HG03558 (cell line): ENCODE data around the gene BCKDK.

ENCODE experiments used
- ATAC-seq: cut with Tn5 transposase; IDR thresholded peaks from one replicate; pipeline ENCODE4 v1.9.1; 2021; ENCODE audit warnings: moderate number of reproducible peaks; ENCODE audit not compliant: unreplicated experiment; ENCODE audit errors: extremely low read depth

BCKDK gene

DNA sequence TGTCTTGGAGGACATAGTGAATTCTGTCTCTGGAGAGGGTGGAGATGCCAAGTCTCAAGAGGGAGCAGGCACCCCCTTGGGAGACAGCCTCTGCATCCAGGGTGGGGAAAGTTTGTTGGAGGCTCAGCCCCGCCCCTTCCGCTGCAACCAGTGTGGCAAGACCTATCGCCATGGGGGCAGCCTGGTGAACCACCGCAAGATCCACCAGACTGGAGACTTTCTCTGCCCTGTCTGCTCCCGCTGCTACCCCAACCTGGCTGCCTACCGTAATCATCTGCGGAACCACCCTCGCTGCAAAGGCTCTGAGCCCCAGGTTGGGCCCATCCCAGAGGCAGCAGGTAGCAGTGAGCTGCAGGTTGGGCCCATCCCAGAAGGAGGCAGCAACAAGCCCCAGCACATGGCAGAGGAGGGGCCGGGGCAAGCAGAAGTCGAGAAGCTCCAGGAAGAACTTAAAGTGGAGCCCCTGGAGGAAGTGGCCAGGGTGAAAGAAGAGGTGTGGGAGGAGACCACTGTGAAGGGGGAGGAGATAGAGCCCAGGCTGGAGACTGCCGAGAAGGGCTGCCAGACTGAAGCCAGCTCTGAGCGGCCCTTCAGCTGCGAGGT, 28.7 kb upstream of the BCKDK start:
- no peak for ATAC-seq

DNA sequence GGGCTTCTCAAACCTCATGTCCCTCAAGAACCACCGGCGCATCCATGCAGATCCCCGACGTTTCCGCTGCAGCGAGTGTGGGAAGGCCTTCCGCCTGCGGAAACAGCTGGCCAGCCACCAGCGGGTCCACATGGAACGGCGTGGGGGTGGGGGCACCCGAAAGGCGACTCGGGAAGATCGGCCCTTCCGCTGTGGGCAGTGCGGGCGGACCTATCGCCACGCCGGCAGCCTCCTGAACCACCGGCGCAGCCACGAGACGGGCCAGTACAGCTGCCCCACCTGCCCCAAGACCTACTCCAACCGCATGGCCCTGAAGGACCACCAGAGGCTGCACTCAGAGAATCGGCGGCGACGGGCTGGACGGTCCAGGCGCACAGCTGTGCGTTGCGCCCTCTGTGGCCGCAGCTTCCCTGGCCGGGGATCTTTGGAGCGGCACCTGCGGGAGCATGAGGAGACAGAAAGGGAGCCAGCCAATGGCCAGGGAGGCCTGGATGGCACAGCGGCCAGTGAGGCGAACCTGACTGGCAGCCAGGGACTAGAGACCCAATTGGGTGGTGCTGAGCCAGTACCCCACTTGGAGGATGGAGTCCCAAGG, 28.1 kb upstream of the BCKDK start:
- ATAC-seq: no peak

DNA sequence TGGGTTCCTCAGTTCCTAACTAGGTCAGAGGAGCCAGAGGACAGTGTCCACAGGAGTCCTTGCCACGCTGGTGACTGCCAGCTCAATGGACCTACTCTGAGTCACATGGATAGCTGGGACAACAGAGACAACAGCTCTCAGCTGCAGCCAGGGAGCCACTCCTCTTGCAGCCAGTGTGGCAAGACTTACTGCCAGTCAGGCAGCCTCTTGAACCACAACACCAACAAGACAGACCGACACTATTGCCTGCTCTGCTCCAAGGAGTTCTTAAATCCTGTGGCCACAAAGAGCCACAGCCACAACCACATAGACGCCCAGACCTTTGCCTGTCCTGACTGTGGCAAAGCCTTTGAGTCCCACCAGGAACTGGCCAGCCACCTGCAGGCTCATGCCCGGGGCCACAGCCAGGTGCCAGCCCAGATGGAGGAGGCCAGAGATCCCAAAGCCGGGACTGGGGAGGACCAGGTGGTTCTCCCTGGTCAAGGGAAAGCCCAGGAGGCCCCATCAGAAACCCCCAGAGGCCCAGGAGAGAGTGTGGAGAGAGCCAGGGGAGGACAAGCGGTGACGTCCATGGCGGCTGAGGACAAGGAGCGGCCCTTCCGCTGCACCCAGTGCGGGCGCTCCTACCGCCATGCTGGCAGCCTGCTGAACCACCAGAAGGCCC, 27.3 kb upstream of the BCKDK start:
- no peak for ATAC-seq

DNA sequence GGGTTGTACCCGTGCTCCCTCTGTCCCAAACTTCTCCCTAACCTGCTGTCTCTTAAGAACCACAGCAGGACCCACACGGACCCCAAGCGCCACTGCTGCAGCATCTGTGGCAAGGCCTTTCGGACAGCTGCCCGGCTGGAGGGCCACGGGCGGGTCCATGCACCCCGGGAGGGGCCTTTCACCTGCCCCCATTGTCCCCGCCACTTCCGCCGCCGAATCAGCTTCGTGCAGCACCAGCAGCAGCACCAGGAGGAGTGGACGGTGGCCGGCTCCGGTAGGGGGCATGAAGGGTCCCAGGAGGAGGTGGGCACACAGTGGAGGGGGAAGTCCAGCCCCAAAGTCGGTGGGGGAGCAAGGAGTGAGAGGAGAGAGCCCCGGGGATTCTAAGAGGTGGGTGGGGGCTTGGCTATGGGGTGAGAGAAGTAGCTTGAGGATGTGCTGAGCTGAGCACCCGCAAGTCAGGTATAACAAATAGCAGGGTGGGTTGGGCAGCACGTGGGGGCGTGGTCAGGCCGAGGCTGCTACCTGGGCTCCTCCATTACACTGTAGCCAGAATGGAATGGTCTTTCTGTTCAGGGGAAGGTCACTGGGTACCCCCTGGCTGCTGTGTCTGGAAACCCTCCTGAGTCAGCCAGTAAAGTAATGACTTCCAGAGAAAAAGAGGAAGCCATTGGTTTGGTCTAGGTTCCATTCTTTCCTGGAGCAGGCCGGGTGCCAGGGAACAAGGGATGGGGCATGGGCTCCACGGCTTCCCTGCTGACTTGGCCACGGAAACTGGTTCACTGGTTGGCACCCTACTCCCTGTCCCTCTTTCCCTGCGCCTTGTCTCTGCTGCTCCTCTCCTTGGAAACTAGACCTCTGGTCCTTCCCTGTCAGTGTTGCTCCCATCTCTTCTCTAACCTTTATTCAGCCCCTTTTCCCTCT, 26.5 kb upstream of the BCKDK start:
- ATAC-seq: no peak

DNA sequence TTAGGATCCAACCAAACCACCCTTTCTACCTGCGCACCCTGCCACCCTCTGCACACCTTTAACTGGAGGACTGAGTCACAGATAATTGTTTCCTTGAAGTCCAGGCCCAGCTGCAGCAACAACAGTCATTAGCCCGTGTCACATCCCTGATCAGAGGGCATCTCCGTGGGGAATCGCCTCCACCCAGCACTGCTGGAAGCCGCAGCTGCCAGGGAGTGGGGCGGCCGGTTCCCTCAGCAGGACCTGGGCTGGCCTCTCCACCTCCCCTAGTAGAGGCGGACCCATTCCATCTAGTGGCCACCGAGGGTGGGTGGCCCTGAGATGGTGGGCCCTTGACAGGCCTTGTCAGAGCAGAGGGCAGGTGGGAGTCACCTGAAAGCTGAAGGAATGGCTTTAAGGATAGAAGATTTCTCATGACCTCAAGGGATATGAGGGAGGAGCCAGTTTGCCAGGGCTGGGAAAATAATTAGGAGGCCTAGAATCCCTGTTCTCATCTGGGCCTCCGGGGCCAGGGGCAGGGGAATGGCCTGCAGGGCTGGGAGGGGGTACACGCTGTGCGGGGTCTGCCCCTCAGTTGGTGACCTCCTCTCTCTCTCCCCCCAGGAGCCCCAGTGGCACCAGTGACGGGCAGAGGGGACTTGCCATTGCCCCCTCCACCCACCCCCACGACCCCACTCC, 25.7 kb upstream of the BCKDK start:
- ATAC-seq: no peak

DNA sequence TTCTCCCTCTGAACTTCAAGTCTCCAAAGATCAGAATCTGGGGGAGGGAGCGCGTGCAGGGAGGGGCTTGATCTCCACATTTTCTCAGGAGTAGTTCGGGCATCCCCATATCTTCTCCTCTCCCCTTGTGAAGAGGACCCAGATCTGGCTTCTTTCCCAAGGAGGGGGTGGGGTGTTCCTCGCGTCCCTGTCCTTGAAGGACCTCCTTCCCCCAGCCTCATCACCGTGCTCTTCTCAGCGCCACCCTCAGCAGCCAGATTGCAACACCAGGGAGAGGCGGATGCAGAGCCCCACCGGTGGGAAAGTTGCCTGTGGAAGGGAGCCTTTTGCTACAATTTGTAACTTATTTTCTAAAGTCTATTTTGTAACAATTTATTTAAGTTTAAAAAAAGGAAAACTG, 25.1 kb upstream of the BCKDK start:
- ATAC-seq: no peak

DNA sequence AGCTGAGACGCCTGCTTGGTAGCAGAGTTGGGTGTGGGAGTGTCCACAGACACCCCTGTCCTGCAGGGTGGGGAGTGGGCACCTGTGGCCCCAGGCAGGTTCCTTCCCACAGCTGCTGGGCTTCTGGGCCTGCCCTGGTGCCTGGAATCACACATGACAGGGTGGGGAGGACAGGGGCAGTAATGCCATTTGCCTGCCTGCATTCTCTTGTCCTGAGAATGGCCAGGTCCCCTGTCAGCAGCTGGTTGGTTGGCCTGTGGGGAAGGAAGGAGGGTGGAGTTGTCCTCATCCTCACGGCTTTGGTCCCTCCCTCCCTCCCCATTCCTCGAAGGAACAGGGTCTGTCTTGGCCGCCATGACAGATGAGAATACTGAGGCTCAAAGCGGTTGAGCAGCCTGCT, 24.6 kb upstream of the BCKDK start:
- no peak for ATAC-seq

DNA sequence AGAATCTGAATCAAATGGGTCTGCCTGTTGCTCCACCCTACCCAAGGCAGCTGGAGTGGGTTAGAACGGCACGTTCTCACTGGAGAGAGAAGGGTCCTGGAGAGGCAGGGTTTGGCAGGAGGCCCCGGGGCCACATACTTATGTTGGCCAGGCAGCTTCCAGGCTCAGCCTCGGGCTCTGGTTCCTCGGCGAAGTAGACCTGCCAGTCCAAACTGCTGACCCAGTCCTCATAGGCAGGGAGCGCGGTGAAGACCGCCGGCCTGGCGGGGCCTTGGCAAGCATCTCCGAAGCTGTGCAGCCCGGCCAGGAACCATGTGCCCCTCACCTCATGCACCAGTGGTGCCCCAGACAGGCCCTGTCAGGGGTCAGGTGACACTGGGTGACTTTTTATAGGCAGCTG, 24.2 kb upstream of the BCKDK start:
- ATAC-seq: no peak

DNA sequence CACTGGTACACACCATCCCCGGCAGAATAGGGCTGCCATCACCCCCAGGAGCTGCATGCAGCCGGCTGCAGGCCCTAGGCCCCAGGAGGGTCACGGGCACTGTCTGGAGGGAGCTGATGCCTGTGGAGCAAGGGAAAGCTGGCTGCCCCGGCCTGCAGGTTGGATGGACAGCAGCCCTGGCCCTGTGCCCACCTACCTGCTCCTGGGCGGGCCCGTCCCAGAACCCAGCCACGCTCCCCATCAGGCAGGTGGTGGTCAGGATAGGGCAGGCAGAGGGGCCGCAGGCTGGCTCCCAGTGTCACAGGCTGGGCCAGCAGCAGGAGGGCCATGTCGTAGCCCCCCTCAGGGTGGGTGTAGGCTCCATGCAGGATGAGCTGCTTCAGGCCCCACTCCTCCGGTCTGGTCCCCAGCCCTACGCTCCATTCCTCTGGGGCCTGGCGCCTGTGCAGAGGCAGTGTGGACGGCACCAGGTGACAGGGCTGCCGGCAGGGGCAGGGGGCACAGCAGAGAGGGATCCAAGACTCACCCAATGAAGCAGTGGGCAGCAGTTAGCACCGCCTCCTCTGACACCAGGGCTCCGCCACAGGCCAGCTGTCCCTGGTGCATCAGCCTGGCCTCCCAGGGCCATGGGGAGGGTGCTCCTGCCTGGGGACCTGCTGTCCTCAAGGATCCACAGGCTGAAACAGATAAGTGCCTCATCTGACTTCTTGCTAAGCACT, 23.4 kb upstream of the BCKDK start:
- ATAC-seq: no peak

DNA sequence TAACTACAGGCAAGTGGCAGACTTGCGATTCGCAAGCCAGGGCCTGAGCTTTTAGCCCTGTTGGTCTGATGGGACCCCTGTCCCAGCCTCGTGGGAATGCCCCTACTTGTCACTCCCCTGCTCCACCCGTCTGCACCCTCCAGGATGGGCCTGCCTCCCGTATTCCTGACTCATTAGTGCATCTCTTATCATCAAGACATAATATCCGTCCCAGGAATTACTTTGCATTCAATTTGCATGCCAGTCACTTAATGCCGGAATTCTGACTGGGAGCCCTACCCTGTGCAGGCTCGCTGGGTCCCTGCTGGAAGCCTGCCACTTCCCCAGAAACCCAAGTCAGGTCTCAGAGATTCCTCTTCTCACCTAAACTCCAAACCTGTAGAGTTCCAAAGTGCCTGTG, 22.8 kb upstream of the BCKDK start:
- ATAC-seq: no peak

DNA sequence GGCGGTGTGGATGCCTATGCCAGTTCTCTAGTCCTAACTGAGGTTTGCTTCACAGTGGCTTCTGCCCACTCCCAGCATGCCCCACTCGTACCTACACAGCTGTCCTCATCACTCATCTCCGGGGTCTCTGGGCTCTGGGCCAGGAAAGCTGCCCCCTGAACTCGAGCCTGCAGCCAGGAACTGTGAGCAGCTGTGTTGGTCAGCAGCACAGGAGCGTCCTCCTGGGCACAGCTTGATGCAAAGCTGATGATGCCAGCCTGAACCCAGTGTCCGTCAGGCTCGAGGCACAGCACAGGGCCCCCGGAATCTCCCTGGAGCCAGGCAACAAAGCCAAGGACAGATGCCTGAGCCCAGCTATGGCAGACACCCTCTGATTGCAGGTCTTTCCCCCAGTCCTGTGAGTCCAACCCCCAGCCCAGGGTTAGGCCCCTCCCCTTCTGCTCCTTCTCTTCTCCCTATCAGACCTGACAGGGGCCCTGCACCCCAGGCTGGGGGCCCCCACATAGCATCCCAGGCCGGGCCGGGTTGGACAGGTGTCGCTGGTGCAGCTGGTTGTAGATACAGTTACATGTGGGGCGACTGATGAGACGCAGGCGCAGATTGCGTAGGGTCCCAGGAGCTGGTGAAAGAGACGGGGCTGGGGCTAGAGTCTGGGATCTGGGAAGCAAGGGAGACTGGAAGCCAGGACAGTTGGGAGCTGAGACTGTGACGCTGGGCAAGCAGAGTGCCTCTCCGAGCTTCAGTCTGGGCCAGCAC, 22.1 kb upstream of the BCKDK start:
- ATAC-seq: no peak

DNA sequence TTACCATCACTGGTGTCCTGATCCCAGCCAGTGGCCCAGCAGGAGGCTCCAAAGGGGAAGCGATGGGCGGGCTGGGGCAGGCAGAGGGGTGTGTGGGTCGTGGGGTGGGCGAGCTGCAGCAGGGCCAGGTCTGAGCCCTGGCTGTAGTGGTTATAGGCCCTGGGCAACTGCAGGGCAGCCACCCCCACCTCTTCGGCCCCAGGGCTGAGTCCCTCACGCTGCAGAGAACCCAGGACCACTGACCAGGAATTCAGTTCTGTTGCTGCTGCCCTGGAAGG, 21.6 kb upstream of the BCKDK start:
- no peak for ATAC-seq

DNA sequence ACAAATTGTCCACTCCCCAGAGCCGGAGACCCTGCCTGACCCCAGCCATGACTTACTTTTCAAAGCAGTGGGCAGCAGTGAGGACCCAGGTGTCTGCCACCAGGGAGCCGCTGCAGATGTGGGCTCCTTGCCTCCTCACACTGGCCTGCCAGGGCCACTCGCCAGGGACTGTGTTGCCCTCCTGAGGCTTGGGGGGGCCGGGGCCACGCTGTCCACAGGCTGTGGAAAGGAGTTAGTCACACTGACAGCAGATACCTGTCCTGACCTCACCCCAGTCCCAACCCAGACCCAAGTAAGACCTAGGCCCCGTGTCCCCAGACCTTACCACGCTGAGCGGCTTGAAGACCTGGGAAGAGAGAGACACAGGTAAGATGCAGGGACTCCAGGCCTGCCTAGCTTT, 20.7 kb upstream of the BCKDK start:
- no peak for ATAC-seq

DNA sequence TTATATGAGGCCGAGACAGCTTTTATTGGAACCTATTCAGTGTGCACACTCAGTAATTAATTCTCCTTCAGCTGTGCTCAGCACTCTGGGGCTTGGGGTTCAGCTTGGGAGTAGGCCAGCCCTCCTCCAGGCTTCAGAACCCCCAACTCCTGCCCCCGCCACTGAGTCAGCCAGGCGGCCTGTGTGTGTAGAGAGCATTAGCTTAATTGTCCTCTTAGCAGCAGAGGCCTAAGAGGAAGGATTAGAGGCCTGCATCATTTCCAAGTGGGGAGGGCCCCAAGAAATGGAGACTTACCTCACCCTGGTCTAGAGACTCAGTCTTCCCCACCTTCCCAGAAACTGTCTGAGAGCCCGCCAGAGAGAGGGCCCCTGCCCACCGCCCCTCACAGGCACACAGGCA, 20.2 kb upstream of the BCKDK start:
- ATAC-seq: no peak

DNA sequence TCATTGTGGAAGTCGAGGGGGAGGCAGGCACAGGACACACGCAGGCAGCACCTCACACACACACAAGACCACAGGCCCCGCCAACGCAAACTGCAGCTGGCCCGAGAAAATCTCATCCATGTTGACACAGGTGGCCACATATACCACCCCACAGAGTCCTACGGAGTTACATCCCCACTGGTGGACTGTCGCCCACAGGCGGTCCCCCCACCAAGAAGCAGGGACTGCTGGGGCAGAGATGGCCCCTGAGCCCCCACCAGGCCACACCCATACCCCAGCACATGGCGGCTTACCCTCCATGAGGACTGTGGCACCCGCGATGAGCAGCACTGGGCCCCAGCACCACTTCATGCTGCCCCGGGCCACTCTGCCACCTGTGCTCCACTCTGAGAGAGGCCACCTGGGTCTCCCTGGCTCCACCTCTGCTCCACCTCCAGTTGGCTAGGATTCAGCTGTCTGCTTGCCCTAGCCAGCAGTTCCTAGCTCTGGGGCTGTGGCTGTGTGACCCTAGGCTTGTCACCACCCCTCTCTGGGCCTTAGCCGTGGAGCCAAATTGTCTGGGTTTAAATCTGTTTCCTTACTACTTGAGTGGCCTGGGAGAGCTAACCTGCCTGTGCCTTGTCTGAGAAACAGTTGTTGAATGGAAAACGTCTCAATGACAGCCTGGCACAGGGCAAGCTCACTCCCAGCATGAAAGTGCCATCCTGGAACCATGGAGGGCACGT, 19.6 kb upstream of the BCKDK start, which contains the start of gene PRSS53:
TSS of gene PRSS53 (minus strand) at position 485 of the 725 bp plus-strand sequence. CDS start at position 351, 134 bp downstream.
- no peak for ATAC-seq

DNA sequence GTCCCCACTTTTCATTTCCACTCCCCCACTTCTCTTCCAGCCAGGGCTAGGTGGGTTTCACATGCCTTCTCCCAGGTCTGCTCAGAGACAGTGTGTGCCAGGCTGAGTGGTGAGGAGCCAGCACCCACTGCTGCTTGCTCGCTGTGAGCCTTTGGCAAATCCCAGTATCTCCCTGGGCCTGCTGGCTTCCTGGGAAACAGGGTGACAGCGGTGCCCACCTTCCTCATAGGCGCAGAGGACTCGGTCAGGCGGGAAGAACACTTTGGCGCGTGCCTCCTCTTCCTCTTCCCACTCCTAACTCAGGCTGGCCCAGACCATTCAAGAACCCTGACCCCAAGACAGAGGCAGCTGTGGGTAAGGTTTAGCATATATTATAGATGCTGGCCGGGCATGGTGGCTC, 19.0 kb upstream of the BCKDK start:
- no peak for ATAC-seq

DNA sequence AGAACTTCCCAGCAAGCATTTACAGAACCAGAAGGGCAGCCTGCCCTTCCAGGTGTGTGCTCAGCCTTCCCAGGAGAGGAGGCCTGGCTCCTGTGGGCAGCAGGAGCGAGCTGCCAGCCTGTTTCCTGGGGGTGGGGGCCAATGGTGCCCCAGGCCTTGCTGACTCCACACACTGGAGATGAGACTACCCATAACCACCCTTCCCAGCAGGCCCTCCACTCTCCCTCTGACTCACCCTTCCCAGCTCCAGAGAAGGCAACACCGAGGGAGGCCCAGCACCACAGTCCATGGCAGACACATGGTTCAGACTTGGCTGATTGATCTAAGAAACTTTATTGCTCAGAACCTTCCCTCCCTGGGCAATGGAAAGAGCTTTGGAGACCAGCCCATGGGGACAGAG, 17.6 kb upstream of the BCKDK start:
- no peak for ATAC-seq

DNA sequence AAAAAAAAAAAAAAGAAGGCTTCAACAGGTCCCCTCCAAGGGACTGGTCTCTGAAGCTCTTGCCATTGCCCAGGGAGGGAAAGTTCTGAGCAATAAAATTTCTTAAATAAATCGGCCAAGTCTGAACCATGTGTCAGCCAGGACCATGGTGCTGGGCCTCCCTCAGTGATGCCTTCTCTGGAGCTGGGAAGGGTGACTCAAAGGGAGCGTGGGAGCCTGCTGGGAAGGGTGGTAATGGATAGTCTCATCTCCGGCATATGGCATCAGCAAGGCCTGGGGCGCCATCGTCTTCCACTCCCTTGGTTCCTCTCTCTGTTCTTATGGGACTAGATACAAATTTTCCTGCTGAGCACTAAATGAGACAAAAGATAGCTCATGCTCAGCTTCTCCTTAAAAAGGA, 15.9 kb upstream of the BCKDK start:
- no peak for ATAC-seq
